ENCODE results near the gene ZNF575.

GRCh38 chr19:43534305-43534815 is 1.4 kb downstream of the ZNF575 start:
- no peak for TF ChIP-seq CTCF (IDR thresholded peaks at IDR 0.05; ENCODE audit: low read depth, low read length)
- TF ChIP-seq EZH2phosphoT487 (IDR thresholded peaks at IDR 0.05; ENCODE audit: low read depth), result no peak
